ENCODE data around the gene SYT8.
"Not testable (repeated sequence)": the region's sequence is repeated elsewhere in the genome, so short reads cannot be mapped to it uniquely, and the experiment has no call there.

Gene SYT8, protein sequence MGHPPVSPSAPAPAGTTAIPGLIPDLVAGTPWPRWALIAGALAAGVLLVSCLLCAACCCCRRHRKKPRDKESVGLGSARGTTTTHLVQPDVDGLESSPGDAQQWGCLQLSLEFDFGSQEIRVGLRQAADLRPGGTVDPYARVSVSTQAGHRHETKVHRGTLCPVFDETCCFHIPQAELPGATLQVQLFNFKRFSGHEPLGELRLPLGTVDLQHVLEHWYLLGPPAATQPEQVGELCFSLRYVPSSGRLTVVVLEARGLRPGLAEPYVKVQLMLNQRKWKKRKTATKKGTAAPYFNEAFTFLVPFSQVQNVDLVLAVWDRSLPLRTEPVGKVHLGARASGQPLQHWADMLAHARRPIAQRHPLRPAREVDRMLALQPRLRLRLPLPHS

DNA sequence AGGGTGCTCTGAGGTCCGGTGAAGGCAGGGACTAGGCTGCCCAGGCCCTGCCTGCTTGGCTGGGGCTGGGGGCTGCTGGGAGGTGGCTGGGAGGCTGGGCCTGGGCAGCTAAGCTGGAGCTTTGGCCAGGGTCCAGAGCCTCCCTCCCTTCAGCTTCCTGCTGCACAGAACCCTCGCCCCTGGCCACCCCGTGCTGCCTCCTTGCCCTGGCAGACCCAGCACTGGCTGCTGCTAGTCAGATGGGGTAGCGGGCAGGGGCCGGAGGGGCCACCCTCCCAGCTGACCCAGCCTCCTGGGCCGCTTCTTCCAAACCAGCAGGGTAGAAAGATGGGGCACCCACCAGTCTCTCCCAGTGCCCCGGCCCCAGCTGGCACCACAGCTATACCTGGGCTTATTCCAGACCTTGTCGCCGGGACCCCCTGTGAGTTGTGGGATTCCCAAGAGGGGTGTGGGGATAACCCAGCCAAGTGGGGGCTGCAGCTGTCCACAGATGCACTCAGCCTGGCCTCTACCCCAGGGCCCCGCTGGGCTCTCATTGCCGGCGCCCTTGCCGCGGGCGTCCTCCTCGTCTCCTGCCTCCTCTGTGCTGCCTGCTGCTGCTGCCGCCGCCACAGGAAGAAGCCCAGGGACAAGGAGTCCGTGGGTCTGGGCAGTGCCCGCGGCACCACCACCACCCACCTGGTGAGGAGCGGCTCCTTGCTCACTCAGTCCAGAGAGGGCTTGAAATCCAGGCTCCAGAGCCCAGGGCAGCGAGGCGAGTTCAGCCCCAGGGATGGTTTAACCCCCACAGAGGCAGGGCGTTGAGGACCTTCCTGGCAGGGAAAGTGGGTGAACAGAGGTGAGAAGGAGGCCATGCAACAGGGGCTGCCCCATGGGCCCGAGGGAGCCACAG lies at the start of gene SYT8:
Gene SYT8, plus strand, starts transcription at position 212 of the 892 bp plus-strand sequence. Its CDS starts 116 bp downstream, at position 328.
- DNase-seq (ENCODE audit: low read depth), result no peak

GRCh38 chr11:1785749-1786413 lies 48.9 kb upstream of the SYT8 start:
- DNase-seq (ENCODE audit: low read depth), result no peak

DNA sequence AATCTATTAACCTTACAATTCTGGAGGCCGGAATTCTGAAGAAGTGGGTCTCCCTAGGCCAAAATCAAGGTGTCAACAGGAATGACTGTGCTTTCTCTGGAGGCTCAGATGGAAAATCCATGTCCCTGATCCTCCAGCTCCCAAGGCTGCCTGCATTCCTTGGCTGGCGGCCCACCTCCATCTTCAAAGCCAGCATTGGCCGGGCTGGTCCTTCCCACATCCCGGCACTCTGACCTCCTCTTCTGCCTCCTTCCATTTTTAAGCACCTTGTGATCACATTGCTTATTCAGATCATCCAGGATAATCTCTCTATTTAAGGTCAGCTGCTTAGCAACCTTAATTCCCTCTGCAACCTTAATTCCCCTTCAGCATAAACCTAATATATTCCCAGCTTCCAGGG lies 48.3 kb upstream of the SYT8 start:
- DNase-seq (ENCODE audit: low read depth), result no peak

GRCh38 chr11:1791912-1792311 lies 42.9 kb upstream of the SYT8 start:
- DNase-seq (ENCODE audit: low read depth), result no peak

- no peak for DNase-seq (ENCODE audit: low read depth)
Measured at GRCh38 chr11:1792461-1792860, 42.3 kb upstream of the SYT8 start.

DNA sequence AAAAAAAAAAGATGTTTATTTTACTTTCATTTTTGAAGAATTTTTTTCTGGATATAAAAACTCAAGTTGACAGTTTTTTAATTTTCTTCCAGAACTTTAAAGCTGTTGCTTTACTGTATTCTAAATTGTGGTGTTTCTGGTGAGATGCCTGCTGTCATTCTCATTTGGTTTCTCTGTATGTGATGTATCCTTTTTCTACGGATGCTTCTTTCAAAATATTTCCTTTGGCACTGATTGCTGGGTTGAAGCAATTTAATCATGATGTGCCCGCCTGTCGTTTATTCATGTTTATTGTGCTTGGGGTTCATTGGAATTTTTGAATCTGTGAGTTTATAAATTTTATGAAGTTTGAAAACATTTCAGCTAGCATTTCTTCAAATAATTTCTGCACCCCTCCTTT lies 41.7 kb upstream of the SYT8 start:
- DNase-seq (ENCODE audit: low read depth), result no peak

GRCh38 chr11:1796413-1797011 lies 38.3 kb upstream of the SYT8 start:
- no peak for DNase-seq (ENCODE audit: low read depth)

GRCh38 chr11:1797391-1798125 lies 37.2 kb upstream of the SYT8 start:
- no peak for DNase-seq (ENCODE audit: low read depth)

- DNase-seq (ENCODE audit: low read depth), result no peak
Measured at GRCh38 chr11:1803246-1803645, 31.5 kb upstream of the SYT8 start.

DNA sequence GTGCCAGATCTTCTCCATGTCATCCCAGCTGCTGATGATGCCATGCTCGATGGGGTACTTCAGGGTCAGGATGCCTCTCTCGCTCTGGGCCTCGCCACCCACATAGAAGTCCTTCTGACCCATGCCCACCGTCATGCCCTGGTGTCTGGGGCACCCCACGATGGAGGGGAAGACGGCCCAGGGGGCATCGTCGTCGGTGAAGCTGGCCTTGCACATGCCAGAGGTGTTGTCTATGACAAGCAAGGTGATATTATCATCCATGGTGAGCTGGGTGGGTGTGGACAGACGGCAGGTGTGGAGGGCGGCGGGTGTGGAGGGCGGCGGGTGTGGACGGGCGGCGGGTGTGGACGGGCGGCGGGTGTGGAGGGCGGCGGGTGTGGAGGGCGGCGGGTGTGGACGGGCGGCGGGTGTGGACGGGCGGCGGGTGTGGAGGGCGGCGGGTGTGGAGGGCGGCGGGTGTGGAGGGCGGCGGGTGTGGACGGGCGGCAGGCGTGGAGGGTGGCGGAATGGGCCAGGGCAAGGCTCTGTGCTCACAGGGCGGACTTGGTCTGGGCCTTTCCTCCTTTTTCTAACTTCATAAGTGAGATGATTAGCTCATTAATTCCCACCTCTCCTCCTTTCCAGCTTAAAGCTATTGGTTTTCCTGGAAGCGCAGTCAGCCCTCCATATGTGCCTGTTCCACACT lies 30.8 kb upstream of the SYT8 start:
- not testable (repeated sequence) for DNase-seq (ENCODE audit: low read depth)

DNA sequence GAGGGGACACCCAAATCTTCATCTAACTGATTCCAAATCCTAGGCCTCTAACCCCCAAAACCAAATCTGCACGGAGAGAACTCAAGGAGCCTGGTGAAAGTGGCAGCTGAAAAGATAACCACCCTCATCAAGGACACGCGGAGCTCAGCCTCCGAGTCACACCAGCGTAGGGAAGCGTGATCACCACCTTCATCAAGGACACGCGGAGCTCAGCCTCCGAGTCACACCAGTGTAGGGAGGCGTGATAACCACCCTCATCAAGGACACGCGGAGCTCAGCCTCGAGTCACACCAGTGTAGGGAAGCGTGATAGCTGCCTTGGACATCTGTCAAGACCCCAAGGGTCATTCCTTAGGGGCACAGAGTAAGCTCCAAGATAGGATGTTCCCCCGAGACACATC lies 29.3 kb upstream of the SYT8 start:
- DNase-seq (ENCODE audit: low read depth), result no peak

DNA sequence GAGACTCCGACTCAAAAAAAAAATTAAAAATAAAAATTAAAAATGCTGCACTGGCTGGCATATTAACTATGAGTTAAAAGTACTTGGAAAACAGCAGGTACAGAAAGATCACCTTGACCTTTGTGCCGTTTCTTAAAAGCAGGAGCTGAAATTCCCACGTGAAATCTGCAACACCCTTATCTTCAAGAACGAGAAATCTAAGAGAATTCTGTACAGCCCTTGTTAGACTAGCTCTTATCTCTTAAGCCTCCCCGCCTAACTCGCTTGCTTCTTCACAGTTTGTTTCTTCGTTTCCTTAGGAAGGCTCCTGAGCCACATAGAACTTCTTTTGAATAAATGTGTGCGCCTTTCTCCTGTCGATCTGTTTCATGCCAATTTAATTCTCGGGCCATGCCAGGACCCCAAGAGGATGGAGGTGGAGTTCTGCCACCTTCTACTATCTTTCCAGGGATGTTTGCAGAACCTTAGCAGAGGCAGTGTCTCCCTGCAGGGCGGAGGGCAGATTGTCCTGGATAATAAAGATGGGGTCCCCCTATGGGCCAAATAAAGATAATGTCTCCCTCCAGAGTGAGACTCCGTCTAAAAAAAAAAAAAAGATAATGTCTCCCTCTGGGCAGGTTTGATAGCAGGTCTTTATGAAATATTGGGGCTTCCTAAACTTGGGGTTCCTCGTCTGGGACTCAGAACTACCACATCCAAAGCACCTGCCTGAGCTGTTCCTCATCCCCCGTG lies 27.4 kb upstream of the SYT8 start:
- DNase-seq (ENCODE audit: low read depth), result no peak

DNA sequence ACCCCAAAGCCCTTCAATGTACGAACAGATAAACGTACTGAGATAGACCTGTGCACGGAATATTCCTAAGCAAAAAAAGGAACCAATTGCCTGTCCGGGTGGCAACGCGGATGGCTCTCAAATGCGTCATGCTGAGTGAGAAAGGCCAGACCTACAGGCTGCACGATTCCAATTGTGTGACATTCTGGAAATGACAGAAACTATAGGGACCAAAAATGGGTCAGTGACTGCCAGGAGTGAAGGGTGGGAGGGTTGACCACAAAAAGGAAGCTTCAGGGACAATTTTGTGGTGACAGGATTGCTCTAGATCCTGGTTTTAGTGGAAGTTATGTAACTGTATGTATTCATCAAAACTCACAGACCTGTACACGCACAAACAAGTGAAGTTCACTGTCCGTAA lies 24.0 kb upstream of the SYT8 start:
- no peak for DNase-seq (ENCODE audit: low read depth)

DNA sequence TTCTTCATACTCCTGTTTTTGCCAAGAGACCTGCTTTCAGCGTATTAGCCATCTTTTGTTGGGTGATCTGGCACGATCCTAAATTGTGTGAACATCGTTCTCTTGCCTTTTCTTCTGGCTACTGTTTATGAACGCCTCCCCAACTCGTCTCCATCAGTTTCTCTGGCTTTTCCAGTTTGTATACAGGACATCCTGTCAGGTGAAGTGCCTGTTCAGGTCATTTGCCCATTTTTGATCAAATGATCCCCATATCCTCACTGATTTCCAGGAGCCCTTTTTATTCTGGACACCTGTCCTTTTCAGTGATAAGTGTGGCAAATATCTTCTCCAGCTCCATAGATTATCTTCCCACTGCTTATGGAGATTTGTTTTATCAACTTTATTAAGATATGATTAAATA lies 22.5 kb upstream of the SYT8 start:
- no peak for DNase-seq (ENCODE audit: low read depth)

DNA sequence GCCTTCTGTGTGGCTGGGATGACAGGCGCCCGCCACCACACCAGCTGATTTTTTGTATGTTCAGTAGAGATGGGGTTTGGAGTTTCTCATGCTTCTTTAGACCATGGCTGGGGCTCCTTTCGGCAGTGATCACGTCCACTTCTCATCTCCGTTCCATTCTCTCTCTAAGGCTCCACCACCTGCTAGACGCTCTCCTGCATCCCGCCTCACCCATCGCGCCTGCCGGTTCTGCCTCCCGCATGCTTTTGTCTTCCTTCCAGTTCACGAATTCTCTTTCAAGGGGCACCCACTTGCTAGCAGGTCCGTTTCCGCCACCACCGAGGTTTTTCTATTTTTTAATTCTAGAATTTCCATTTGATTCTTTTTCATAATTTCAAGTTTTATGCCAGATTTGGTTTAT lies 22.0 kb upstream of the SYT8 start:
- DNase-seq (ENCODE audit: low read depth), result no peak

DNA sequence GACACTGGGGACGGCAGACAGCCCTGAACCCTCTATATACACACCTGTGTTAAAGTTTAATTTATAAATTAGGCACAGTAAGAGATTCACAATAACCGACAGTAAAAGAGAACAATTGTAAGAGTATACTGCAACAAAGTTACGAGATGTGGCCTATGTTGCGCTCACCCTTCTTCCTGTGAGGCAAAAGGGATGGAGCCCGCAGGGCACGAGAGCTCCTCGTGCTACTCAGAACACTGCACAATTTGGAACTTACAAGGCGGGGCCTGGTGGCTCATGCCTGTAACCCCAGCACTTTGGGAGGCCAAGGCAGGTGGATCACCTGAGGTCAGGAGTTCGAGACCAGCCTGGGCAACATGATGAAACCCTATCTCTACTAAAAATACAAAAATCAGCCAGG lies 21.4 kb upstream of the SYT8 start:
- DNase-seq (ENCODE audit: low read depth), result not testable (repeated sequence)

GRCh38 chr11:1814691-1815090 lies 20.1 kb upstream of the SYT8 start:
- no peak for DNase-seq (ENCODE audit: low read depth)

GRCh38 chr11:1815311-1815710 lies 19.5 kb upstream of the SYT8 start:
- DNase-seq (ENCODE audit: low read depth), result no peak

- DNase-seq (ENCODE audit: low read depth), result no peak
Measured at GRCh38 chr11:1815751-1816150, 19.0 kb upstream of the SYT8 start.

DNA sequence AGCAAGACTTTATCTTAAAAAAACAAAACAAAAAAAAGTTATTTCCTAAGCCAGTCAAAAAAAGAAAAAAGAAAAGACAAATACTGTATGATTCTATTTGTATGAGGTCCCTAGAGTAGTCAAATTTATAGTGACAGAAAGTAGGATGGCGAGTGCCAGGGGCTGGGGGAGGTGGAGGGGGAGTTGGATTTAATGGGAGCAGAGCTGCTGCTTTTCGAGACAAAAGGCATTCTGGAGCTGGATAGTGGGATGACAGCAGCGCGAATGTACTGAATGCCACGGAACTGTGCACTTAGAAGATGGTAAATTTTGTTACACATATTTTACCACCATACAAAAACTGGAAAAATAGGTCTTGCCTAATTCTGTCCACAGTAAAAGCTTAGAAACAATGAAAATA lies 17.8 kb upstream of the SYT8 start:
- DNase-seq (ENCODE audit: low read depth), result no peak

Data from activated T-helper 9 cell treated with anti-CD3 and anti-CD28 coated beads, Interleukin-2, amount 50 U/mL, for 16 hours (primary cell).